ENCODE data around the gene ZNF407.

ZNF407 gene

GRCh38 chr18:75110311-75110710 lies 512.6 kb downstream of the ZNF407 start:
- Histone ChIP-seq H3K27ac (no peak overlapping the region), H3K4me3 (IDR thresholded peaks at IDR 0.05; ENCODE audit: insufficient read depth, low read depth, low read length) (no peak overlapping the region), H3K36me3 (ENCODE audit: insufficient read depth) (no peaks in the 10 kb centered on the region), H4K20me1 (ENCODE audit: insufficient read depth) (no peaks in the 10 kb centered on the region), H3K9ac (no peak overlapping the region), H3K4me1 (ENCODE audit: low read depth, poor library complexity, severe bottlenecking) (no peaks in the 10 kb centered on the region), H3K79me2 (ENCODE audit: insufficient read depth, low read depth) (no peaks in the 10 kb centered on the region), H3K4me2 (no peak overlapping the region), H2AFZ (ENCODE audit: low read depth) (no peak overlapping the region), H3K27me3 (ENCODE audit: insufficient read depth, low read depth) (no peaks in the 10 kb centered on the region)
- TF ChIP-seq CTCF (conservative IDR thresholded peaks at IDR 0.05; ENCODE audit: low read depth, low read length), result no peak

- Histone ChIP-seq H3K4me3 (IDR thresholded peaks at IDR 0.05; ENCODE audit: insufficient read depth, low read depth, low read length) (no peak overlapping the region), H2AFZ (ENCODE audit: low read depth) (no peak overlapping the region), H3K36me3 (ENCODE audit: insufficient read depth) (no peaks in the 10 kb centered on the region), H3K79me2 (ENCODE audit: insufficient read depth, low read depth) (no peaks in the 10 kb centered on the region), H3K4me2 (no peak overlapping the region), H3K9ac (no peak overlapping the region), H3K27ac (no peak overlapping the region), H3K27me3 (ENCODE audit: insufficient read depth, low read depth) (no peaks in the 10 kb centered on the region), H4K20me1 (ENCODE audit: insufficient read depth) (no peaks in the 10 kb centered on the region), H3K4me1 (ENCODE audit: low read depth, poor library complexity, severe bottlenecking) (no peaks in the 10 kb centered on the region)
- no peak for TF ChIP-seq CTCF (conservative IDR thresholded peaks at IDR 0.05; ENCODE audit: low read depth, low read length)
Observed at GRCh38 chr18:75110846-75111415, 513.3 kb downstream of the ZNF407 start.

GRCh38 chr18:75111760-75112159 lies 514.1 kb downstream of the ZNF407 start:
- no peak overlapping the region for H3K4me2 ChIP-seq

GRCh38 chr18:75112186-75113096 lies 514.8 kb downstream of the ZNF407 start:
- Histone ChIP-seq H3K4me1 (ENCODE audit: low read depth, poor library complexity, severe bottlenecking) (no peaks in the 10 kb centered on the region), H3K27ac (no peak overlapping the region), H4K20me1 (ENCODE audit: insufficient read depth) (no peaks in the 10 kb centered on the region), H3K27me3 (ENCODE audit: insufficient read depth, low read depth) (no peaks in the 10 kb centered on the region), H3K9ac (no peak overlapping the region), H3K36me3 (ENCODE audit: insufficient read depth) (no peaks in the 10 kb centered on the region), H3K4me3 (IDR thresholded peaks at IDR 0.05; ENCODE audit: insufficient read depth, low read depth, low read length) (no peak overlapping the region), H3K4me2 (no peak overlapping the region), H3K79me2 (ENCODE audit: insufficient read depth, low read depth) (no peaks in the 10 kb centered on the region), H2AFZ (ENCODE audit: low read depth) (no peak overlapping the region)
- no peak for TF ChIP-seq CTCF (conservative IDR thresholded peaks at IDR 0.05; ENCODE audit: low read depth, low read length)

More at GRCh38 chr18:75111760-75112159, 514.1 kb downstream of the ZNF407 start:
- TF ChIP-seq CTCF (conservative IDR thresholded peaks at IDR 0.05; ENCODE audit: low read depth, low read length), result no peak
- Histone ChIP-seq H3K4me3 (IDR thresholded peaks at IDR 0.05; ENCODE audit: insufficient read depth, low read depth, low read length) (no peak overlapping the region), H3K4me1 (ENCODE audit: low read depth, poor library complexity, severe bottlenecking) (no peaks in the 10 kb centered on the region), H3K79me2 (ENCODE audit: insufficient read depth, low read depth) (no peaks in the 10 kb centered on the region), H3K36me3 (ENCODE audit: insufficient read depth) (no peaks in the 10 kb centered on the region), H3K27ac (no peak overlapping the region), H2AFZ (ENCODE audit: low read depth) (no peak overlapping the region), H3K9ac (no peak overlapping the region), H3K27me3 (ENCODE audit: insufficient read depth, low read depth) (no peaks in the 10 kb centered on the region), H4K20me1 (ENCODE audit: insufficient read depth) (no peaks in the 10 kb centered on the region)

Measured in KMS-11 (cell line).